HG02678 (cell line): ENCODE measurements around the gene HIPK2.
A peak's percentile ranks its signal among the peaks of the same experiment; 100 is the strongest.
"Not testable (repeated sequence)": the region's sequence is repeated elsewhere in the genome, so short reads cannot be mapped to it uniquely, and the experiment has no call there.

Source experiments
- ATAC-seq: cut with Tn5 transposase; IDR thresholded peaks from one replicate; pipeline ENCODE4 v1.9.1; 2021; ENCODE audit warnings: mild to moderate bottlenecking, moderate library complexity; ENCODE audit not compliant: unreplicated experiment

HIPK2 gene

DNA sequence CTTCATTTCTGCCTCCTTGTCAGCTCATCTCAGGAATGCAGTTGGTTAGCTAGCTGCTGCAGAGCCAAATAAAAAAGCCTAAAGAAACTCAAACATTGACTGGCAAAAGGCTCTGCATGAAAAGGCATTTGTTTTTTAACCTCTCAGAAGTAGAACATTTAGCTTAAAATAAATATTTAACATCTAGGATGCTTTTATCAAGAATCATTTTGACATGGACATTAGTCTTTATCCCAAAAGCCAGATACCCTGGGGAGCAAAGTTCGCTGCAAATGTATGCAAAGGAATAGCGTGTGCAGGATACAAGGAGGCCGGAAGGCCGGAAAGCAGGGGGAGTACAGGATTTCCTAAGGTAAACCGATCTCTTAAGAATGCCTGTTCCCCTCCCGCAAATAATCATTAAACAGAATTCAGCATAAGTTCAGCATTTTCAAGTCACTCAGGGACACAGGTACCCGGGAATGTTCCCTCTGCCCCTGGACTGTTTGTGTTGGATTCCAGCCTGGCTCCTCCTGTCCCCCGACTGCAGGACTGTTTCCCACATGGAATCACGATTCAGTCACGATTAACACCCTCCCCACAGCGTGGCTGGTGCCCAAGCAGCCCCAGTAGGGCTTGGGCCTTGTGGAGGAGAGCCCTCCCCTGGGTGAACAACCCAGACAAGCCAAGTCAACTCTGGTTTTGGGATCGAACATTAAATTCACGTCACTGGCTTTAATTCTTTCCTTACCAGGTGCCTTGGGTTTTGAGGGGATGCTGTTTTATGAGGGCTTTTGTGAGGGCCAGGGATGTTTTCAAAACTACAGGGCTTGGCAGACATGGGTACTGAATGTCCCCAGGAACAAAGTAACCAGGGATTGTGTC lies 97.8 kb downstream of the HIPK2 start:
- no peak for ATAC-seq

DNA sequence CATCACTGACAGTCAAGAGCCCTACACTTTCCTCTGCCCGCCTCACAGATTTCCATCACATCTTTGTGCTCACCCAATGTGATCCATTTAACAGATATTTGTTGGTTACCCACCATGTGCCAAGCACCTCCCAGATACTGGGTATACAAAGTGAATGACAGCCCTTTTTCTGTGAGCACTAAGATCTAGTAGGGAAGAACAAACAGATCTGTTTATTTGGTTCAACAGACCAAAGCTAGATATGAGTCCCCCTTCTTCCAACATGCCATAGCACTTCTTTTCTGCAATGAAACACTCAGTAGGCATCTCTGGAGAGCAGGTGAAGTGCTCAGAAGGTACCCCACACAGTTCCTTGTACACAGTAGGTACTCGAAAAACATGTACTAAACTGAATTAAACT lies 101.4 kb downstream of the HIPK2 start:
- no peak for ATAC-seq

DNA sequence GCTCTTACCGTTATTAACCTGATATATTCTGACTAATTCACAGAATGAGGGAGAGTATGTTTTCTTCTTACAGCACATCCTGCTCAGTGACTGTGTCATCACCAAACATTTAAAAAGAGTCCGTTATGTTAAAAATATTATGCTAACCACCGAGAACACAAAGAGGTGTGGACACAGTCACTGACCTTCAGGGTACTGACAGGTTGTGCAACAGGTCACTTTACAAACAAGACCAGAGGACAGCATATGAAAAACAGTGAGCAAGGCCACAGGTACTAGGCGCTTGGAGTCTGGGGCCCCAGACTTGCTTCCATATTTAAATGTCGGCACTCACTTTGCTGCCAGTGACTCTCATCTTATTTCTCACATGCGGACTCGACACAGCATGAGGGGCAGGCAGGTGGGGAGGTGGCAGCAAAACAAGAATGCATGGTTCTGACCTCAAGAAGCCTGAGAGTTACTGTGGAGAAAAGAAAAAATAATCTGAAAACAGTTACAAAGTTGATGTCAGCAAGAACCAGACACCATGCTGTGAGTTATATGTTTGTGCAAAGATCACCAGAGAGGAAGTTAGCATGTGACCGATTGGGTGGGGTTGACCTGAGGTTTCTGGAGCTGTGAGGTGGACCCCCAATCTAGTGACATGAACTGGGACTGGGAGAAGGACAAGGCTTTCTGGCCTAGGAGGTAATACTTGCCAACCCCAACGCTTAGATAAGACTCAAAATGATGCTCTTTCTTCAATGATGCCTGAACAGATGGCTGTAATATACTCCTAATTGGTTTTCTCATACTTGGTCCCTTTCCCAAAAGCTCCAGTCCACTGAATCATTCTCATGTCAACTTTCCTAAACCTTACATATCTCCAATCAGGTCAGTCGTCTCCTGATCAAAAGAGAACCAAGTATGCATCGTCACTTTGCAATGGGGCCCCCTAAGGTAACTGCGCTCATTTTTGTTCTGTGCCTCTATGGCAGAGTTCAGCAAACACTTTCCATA lies 102.4 kb downstream of the HIPK2 start:
- ATAC-seq = no peak

DNA sequence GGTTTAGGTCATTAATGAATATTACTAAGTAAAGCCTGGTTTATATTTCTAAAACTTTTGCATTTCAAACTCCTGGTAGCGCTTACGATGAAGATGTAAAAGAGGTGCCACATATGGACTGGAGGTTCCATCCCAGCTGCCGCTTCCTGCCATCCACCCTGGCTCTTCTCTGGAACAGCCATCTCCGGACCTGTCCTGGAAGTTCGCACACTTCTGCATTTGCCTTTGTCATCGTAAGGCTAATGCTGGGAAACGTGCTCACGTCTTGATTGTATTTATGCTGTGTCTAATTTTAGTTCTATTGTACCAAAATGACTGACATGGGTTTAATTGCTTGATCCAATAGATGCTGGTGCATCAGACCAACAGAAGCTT lies 103.1 kb downstream of the HIPK2 start:
- no peak for ATAC-seq

DNA sequence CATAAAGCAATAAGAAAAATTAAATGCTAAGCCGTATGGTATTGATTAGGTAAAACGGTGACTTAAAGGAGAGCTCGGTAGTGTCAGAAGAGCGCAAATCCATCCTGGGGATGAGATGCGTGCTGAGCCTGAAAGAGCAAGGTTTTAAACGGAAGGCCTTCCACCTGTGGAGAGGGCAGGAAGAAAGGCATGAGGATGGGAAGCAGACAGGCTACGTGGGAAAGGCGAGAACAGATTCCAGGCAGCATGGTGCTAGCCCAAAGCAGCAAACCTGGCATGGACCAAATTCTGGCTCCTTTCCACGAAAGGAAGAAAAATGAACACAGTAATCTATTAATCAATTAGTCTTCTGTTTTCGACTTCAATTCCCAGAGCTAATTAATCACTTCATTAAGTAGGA lies 103.5 kb downstream of the HIPK2 start:
- ATAC-seq = no peak

DNA sequence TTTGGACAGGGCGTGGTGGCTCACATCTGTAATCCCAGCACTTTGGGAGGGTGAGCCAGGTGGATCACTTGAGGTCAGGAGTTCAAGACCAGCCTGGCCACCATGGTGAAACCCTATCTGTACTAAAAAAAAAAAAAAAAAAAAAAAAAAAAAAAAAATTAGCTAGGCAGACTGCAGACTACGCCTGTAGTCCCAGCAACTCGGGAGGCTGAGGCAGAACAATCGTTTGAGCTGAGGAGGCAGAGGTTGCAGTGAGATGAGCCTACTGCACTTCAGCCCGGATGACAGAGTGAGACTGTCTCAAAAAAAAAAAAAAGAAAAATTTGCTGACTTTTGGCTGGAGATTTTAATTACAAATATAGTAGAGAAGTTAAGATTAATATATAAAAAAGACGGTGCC lies 104.0 kb downstream of the HIPK2 start:
- no peak for ATAC-seq

DNA sequence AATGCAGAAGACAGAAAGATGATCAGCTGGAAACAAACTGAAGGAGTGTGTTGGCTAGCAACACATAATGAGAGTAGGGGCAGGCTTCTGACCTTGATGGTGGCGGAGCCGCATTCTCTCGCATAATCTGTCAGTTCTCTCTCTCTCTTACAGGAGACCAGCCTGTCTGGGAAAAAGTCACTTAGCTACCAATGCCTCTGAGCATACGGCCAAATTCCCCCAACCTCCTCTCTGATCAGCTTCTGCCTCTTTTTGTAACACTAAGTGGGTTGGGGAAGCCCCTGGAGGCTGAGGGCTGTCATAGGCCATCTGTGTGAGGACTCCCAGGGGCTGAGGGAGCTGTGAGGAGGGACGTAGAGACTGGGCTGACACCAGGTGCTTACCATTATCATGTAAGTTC lies 104.6 kb downstream of the HIPK2 start:
- ATAC-seq = peak; percentile 88

DNA sequence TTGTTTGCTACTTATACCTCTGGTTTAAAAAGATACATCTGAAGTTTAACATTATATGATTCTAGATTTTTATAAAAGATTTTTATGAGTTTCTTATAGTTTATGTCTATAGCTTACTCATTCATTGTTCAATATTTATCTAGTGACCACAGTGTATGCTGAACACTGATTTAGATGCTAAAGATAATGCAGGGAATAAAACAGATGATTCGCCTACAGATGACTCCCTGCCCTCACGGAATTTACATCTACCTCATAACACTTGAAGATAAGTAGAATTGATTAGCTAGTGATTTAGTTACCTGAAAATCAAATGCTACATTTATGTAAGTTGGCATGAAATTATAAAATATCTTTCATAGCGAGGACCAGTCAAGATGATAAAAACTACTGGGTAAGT lies 105.8 kb downstream of the HIPK2 start:
- no peak for ATAC-seq

DNA sequence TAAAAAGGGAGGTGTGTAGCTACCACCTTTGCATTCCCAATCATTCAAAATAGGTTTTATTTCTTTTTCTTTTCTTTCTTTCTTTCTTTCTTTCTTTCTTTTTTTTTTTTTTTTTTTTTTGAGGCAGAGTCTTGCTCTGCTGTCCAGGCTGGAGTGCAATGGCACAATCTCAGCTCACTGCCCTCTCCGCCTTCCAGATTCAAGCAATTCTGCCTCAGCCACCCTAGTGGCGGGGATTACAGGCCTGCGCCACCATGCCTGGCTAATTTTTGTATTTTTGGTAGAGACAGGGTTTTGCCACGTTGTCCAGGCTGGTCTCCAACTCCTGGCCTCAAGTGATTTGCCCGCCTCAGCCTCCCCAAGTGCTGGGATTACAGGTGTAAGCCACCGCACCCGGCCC lies 107.1 kb downstream of the HIPK2 start:
- ATAC-seq = not testable (repeated sequence)

DNA sequence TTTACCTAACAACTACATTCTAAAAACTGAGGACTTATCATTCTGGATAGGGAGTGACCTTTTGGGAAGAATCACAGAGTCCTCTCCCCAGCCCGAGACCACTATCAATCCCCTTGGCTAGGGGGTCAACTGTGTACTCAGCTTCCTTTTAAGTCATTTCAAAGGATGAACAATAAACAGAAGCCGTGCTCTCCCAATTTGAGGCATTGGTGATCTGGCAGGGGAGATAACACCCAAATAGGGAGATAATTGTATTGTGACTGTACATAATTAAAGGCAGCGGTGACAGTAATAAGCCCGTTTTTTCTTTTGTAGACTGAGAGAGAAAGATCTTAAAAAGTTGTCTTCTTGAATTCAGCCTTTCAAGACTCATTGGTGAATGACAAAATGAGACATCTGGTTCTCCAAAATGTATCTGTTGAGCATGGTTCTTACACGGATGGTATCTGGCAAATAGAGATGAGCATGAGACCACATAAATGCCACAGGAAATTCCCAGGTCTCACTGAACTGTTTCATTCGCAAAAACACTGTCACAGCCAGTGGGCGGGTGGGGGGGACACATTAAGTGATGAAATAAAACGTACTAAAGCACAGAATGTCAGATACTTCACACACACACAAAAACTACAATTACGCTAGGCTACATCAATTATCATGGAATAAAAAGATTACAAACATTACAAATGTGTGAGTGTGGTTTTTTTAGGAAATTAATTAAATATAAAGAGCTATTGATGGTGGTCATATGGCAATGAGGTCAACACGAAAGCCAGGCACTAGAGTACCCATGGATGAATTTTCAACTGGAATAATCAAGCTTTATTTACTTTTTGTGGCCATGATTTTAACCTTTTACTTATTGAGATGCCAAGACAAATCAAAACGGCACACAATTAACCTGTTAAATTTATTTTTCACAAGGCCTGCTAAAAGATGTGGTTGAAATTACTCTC lies 108.4 kb downstream of the HIPK2 start:
- no peak for ATAC-seq

DNA sequence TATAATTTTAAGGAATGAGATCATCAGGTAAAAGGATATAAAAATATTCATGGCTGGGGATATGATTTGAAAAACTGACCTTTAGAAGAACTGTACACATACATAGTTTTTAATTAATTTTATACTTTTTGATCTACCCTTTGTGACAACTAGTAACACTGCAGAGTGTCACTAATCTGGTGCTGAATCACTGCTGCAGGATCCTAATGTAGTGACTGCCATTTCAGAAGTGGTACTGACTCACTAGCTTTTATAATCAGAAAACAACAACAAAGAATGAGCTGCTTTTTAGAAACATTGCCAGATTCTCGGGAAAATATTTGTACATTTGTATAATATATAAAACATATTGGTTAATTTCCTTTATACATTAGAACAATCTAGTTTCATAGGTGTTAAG lies 110.4 kb downstream of the HIPK2 start:
- no peak for ATAC-seq

DNA sequence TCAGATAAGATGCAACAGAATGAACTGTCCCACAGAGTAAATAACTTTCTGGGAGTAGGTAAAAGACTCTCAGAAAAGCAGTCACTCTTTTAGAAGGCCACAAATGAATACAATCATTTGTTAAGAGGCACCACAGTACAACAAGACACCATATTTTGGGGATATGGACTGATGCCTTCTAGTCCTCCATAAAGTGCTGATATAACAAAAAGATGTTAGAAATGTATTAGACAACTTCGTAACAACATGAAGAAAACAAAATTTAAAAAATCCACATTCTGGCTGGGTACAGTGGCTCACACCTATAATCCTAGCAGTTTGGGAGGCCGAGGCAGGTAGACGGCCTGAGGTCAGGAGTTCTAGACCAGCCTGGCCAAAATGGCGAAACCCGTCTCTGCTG lies 111.3 kb downstream of the HIPK2 start:
- no peak for ATAC-seq

DNA sequence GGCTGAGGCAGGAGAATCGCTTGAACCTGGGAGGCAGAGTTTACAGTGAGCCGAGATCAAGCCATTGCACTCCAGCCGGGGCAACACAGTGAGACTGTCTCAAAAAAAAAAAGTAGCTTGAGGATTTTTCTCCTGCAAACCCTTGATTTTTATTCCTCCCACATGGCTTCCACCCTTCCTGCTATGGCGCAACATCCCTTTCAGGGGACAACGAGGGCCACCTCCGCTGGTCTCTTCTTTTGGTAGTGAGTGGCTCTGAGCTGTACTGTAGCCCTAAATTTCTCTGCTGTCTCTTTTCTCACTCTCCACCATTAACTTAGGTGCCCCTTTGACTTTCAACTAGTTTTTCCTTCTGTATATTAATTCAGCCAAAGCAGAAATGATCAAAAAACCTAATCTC lies 113.4 kb downstream of the HIPK2 start:
- no peak for ATAC-seq

DNA sequence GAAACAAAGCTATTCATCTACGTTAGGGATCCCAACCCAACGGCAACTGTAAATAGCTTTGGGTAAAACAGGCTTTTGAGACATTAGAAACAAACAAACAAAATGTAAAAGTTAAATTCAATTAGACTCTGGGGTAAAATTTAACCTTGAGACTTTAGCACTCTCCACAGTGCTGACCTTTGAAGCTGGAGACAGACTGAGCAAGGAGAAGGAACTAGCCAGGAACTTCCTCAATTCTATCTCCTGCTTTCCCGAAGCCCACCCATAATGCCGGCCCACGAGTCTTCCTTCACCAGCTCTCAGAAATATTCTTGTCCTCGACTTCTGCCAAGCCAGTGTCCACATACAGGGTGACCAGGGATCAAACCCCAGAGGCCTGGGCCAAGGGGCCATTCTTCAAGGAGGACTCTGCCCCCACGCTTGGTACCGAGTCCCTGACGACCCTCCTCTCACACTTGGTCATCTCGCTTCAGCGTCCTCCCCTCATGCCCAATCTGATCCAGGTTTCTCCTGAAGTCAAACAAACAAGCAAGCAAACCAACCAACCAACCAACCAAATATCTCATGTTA lies 114.1 kb downstream of the HIPK2 start:
- ATAC-seq = no peak

DNA sequence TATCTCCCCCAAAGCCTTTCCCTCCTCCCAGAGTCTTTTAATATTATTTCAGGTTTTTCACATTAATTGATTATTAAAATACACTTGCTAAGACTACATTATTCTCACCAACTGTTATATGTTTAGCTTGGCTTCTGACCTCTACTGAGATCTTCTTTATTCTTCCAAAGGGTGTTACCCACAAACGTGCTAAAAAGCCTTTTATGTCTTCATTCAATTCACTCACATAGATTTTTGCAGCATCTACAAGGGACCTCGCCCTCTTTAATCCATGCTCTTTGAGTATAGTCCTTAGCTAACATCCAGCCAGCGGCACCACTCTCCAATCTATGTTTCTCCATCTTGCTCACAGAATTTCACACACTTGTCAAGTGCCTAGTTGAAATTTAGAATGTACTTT lies 115.9 kb downstream of the HIPK2 start:
- ATAC-seq = no peak

DNA sequence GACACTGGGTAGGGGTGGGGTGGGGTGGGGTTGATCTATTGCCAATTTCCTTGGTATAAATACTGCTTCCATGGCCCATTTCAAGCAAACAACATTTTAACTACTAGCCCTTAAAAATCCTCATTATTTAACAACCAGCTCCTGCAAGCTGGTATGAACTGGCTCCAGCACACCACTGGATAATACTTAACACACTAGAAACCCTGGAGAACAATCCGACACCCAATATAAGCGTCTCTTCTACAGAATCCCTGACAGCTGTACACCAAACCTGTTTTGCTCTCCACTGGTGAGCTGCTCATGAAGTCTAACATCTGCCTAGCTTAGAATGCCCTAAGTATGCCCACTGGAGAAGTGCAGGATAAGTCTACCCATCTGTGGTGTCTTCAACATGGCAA lies 116.8 kb downstream of the HIPK2 start:
- ATAC-seq = no peak

DNA sequence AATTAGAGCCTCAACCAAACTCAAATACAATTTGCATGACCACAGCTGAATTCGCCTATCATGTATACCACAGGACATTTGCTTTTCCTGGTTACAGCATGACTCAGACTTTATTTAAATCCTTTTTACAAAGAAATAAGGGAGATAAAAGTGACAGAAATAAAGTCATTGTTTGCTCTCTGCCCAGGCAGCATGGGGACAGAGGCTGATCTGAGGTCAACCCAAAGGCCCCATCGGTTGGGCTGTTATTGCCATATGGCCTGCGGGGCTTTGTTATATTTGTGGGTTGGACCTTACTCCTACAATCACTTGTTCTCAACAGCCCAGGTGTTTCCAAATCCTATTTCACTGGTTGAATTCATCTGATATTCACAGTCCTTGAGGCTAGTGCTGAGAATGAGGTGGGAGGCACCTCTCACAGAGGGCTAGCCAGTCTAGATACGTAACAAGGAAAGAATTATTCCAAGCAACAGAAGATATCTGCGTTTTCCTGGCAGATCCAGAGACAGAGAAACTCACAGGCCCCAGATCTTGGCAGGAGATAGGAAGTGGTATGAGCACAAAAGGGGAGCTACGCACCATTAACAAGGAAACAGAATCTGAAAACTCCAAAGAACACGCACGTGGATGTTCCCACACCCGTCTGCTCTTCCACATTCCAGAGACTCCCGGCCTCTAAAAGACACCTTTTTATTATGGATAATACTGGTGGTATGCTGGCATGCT lies 117.3 kb downstream of the HIPK2 start:
- ATAC-seq = no peak

DNA sequence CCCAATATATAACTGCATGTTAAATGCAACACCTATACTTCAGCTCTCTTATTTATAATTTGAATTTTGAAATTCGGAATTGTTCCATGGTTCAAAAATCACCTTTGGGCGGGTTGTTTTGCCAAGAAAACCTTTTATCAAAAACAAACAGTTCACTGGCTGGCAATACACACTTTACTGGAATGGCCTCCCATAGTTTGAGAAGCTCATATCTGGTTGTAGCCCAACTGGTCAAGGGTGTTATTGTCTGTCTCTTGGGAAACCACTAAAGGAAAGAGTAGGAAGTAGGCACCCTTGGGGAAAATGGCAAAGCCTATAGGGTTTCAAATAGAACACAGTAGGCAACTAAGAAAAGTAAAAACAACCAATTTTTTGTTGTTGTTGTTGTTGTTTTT lies 117.9 kb downstream of the HIPK2 start:
- ATAC-seq = no peak

DNA sequence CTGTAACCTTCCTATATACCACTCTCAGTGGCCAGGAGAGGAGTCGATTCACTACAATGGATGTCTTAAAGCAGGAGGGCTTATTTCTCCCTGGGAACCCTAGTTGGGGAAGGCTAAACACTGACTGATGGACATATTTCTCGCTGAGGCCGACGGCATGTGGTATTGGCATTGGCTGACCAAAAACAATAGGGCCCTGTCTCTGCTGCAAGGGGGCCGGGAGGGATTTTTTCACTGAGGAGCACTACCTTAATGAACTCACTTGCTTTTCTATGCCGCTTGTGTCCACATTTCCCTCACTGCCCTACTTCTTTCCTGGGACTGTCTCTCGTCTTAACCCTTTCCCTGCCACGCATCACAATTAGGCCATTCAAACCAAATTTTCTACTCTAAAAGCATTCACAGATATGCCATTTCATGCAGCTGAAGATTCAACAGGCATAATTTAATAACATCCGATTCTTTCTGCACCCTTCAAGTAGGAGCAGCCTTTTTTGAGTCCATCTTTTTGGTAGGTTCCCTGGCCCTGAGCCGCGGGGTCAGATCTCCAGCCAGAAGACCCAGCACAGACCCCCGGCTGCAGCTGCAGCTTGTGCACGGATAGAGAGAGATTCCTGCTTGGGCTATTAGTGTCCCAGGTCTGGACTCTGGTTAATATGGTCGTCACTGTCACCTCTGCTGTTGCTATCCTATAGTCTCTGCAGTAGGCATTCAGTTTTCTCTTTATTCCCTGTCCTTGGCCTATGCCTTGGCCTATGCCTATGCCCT lies 118.7 kb downstream of the HIPK2 start:
- no peak for ATAC-seq
